ENCODE results near the gene ZNF732.

The ZNF732 gene

DNA sequence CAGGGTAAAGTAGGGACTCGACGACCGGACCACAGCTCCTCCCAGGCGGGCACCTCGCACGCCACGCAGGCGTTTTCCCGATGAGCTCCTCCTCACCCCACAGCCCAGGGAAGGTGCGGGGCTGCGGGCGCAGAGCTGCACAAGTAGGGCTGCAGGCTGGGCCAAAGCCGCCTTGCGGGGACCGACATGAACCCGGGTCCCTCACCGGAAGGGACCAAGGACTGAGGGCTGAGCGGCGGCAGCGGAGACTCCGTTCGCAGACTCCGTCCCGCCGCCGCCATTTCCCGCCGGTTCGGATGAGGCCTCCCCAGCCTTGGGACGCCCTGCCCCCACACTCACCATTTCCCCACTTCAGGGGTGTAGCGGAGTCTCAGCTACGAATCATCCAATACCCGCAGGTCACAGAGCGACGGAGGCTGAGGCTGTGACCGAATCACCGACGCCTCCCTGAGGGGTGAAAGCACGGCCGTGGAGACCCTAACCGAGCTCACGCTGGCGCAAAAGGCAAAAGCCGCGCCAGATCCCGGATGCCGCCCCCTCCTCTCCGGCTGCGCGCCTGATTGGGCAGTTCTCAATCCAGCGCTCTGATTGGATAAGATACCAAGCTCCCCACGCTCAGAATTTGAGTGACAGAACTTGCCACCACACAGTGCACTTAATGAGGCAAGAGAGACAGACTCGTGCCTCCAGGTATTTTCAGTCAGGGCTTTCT, at the start of gene ZNF732:
ZNF732 (minus strand) TSS at position 506 of the 712 bp plus-strand sequence; CDS start at position 342, 164 bp downstream.
- no peaks in the 10 kb centered on the region for H3K36me3 ChIP-seq (ENCODE audit: control insufficient read depth in 1 of 2, insufficient read depth in 2 of 2, low read length in 2 of 2)
- peaks cover 0 to 8% of the 10 kb centered on the region in 2 donors for H3K9me3 ChIP-seq (ENCODE audit: control insufficient read depth in 1 of 2, low read length in 2 of 2)
- H3K4me1 ChIP-seq (ENCODE audit: control insufficient read depth in 1 of 2, insufficient read depth in 2 of 2, low read length in 2 of 2) = peaks cover 0 to 6% of the 10 kb centered on the region in 2 donors
- peak within 1 kb of the TSS; percentile 30 to 76 for H3K4me3 ChIP-seq (ENCODE audit: low read depth in 1 of 2, low read length in 2 of 2)
- peaks cover 3% of the 10 kb centered on the region for H3K27me3 ChIP-seq (ENCODE audit: low read depth, low read length)
- no peak within 1 kb of the TSS for H3K27ac ChIP-seq (ENCODE audit: low read length)

DNA sequence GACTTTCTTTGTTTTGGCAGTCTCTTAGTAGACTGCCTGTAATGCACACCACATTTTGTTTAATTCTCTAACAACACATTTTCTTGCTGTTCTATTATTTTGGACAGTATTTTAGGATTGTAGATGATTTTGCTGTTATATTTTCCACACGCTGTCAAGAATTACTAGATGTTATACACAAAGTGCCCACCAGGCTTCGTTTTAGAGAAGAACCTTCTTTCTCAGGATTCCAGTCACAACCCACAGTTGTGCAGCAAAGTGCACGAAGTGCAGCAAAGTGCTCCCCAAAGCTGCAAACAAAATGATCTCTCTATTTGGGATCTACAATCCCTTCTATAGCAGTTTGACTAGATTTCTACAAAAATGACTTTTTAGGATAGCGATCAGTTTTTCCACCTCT, 34.7 kb upstream of the ZNF732 start:
- no peak overlapping the region for H3K27ac ChIP-seq (ENCODE audit: low read length)
- H3K4me1 ChIP-seq (ENCODE audit: control insufficient read depth in 1 of 2, insufficient read depth in 2 of 2, low read length in 2 of 2) = peaks cover 3 to 18% of the 10 kb centered on the region in 2 donors
- no peaks in the 10 kb centered on the region for H3K27me3 ChIP-seq (ENCODE audit: low read depth, low read length)
- no peak overlapping the region for H3K4me3 ChIP-seq (ENCODE audit: low read depth in 1 of 2, low read length in 2 of 2)
- H3K9me3 ChIP-seq (ENCODE audit: control insufficient read depth in 1 of 2, low read length in 2 of 2) = peaks cover 0 to 20% of the 10 kb centered on the region in 2 donors
- peaks cover 6 to 13% of the 10 kb centered on the region in 2 donors for H3K36me3 ChIP-seq (ENCODE audit: control insufficient read depth in 1 of 2, insufficient read depth in 2 of 2, low read length in 2 of 2)

DNA sequence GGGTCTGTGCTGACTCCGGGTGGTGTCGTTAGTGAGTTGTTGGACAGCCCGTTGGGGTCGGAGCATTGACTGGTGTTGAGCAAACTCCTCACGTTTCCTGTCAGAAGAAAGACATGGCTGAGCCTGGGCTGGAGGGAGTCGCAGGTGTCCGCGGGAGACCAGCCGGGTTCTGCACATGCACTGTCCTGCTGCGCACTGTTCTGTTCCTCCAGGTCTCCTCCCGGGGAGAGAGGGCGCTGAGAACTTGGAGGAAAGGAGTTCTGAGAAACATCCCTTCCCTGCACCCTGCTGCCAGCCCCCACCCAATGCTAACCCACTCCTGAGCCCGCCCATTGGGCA, 33.5 kb upstream of the ZNF732 start:
- Histone ChIP-seq H3K27me3 (ENCODE audit: low read depth, low read length) (no peaks in the 10 kb centered on the region), H3K36me3 (ENCODE audit: control insufficient read depth in 1 of 2, insufficient read depth in 2 of 2, low read length in 2 of 2) (peaks cover under 1% of the 10 kb centered on the region in 2 donors), H3K9me3 (ENCODE audit: control insufficient read depth in 1 of 2, low read length in 2 of 2) (peaks cover 0 to 18% of the 10 kb centered on the region in 2 donors), H3K27ac (ENCODE audit: low read length) (no peak overlapping the region), H3K4me3 (ENCODE audit: low read depth in 1 of 2, low read length in 2 of 2) (peak overlapping the region; percentile 83 to 92), H3K4me1 (ENCODE audit: control insufficient read depth in 1 of 2, insufficient read depth in 2 of 2, low read length in 2 of 2) (peaks cover 3 to 18% of the 10 kb centered on the region in 2 donors)

DNA sequence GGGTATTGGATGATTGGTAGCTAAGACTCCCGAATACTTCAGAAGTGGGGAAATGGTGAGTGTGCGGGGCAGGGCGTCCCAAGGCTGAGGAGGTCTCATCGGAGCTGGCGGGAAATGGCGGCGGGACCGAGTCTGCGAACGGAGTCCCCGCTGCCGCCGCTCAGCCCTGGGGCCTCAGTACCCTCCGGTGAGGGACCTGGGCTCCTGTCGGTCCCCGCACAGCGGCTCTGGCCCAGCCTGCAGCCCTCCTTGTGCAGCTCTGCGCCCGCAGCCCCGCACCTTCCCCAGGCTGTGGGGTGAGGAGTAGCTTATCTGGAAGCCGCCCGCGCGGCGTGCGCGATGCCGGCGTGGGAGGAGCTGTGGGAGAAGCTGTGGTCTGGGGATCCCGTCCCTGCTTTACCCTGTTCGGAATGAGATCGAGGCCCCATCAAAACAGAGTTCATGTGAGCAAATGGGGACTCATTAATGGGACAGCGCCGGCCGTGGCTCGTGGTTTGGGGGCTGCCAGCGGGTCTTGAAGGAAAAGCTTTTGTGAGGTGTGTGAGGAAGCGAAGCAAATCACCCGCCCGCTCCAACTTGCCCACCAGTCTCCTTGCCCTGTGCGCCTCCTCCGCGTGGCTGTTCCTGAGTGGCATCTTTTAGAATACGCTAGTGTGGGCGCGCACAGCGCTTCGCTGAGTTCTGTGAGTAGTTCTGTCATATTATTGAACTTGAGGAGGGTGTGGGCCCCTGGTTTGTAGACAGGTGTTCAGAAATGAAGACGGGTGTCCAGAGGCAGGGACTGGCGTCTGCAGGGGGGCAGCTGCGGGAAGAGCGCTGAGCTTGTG, 32.9 kb upstream of the ZNF732 start:
- Histone ChIP-seq H3K4me3 (ENCODE audit: low read depth in 1 of 2, low read length in 2 of 2) (peak overlapping the region; percentile 83 to 92), H3K36me3 (ENCODE audit: control insufficient read depth in 1 of 2, insufficient read depth in 2 of 2, low read length in 2 of 2) (no peaks in the 10 kb centered on the region), H3K27ac (ENCODE audit: low read length) (peak overlapping the region; percentile 91), H3K9me3 (ENCODE audit: control insufficient read depth in 1 of 2, low read length in 2 of 2) (peaks cover 0 to 18% of the 10 kb centered on the region in 2 donors), H3K27me3 (ENCODE audit: low read depth, low read length) (no peaks in the 10 kb centered on the region), H3K4me1 (ENCODE audit: control insufficient read depth in 1 of 2, insufficient read depth in 2 of 2, low read length in 2 of 2) (peaks cover 3 to 18% of the 10 kb centered on the region in 2 donors)

DNA sequence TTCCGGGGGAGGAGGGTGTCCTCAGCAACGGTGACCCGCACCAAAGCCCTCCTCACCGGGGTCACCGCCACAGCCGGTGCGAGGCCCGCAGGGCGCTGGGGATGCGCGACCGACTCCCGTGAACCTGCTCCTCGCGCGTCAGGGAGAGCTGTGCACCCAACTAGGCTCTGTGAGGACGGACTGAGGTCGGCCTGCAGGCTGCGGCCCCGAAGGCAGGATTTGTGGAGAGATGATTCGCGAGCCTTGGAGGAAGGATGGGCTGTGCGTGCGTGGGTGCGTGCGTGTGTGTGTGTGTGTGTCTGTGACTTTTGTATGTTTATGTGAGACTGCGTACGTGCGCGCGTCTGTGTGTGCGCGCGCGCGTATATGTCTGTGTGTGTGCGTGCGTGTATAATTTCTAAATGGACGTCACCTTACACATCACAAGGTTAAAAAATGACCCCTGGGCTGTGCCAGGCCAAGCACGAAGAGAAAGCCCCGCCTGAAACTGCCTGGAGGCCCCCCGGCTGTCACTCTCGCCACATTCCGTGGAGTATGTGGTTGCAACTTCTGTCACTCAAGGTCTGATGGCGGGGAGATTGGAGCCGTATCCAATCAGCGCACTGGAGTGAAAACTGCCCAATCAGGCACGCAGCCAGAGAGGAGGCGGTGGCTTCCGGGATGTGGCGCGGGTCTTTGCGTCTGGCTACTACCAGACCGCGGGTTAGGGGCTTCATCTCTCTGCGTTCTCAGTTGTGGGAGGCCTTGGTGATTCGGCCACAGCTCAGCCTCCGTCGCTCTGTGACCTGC, 32.1 kb upstream of the ZNF732 start, which contains the start of gene ZNF141:
ZNF141 (plus strand) TSS at position 672 of the 789 bp plus-strand sequence. CDS start 170 bp downstream, outside the sequence.
- Histone ChIP-seq H3K27ac (ENCODE audit: low read length) (peak within 1 kb of the TSS; percentile 91), H3K36me3 (ENCODE audit: control insufficient read depth in 1 of 2, insufficient read depth in 2 of 2, low read length in 2 of 2) (no peaks in the 10 kb centered on the region), H3K9me3 (ENCODE audit: control insufficient read depth in 1 of 2, low read length in 2 of 2) (peaks cover 0 to 16% of the 10 kb centered on the region in 2 donors), H3K4me1 (ENCODE audit: control insufficient read depth in 1 of 2, insufficient read depth in 2 of 2, low read length in 2 of 2) (peaks cover 3 to 18% of the 10 kb centered on the region in 2 donors), H3K27me3 (ENCODE audit: low read depth, low read length) (no peaks in the 10 kb centered on the region), H3K4me3 (ENCODE audit: low read depth in 1 of 2, low read length in 2 of 2) (peak within 1 kb of the TSS; percentile 83 to 92)

DNA sequence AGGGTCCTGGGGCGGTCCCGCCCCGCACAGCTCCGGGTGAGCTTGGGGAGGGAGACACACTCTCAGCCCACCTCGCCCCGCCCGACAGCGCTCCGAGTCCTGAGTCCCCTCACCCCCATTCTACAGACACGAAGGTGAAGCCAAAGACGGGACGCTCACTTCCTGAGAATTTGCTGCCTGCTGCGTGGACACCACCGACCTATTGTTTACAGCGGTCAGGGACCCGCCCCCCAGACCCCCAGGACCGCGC, 31.5 kb upstream of the ZNF732 start:
- Histone ChIP-seq H3K4me3 (ENCODE audit: low read depth in 1 of 2, low read length in 2 of 2) (peak overlapping the region; percentile 83 to 92), H3K4me1 (ENCODE audit: control insufficient read depth in 1 of 2, insufficient read depth in 2 of 2, low read length in 2 of 2) (peaks cover 3 to 18% of the 10 kb centered on the region in 2 donors), H3K36me3 (ENCODE audit: control insufficient read depth in 1 of 2, insufficient read depth in 2 of 2, low read length in 2 of 2) (no peaks in the 10 kb centered on the region), H3K27ac (ENCODE audit: low read length) (peak overlapping the region; percentile 91), H3K27me3 (ENCODE audit: low read depth, low read length) (no peaks in the 10 kb centered on the region), H3K9me3 (ENCODE audit: control insufficient read depth in 1 of 2, low read length in 2 of 2) (peaks cover 0 to 11% of the 10 kb centered on the region in 2 donors)

DNA sequence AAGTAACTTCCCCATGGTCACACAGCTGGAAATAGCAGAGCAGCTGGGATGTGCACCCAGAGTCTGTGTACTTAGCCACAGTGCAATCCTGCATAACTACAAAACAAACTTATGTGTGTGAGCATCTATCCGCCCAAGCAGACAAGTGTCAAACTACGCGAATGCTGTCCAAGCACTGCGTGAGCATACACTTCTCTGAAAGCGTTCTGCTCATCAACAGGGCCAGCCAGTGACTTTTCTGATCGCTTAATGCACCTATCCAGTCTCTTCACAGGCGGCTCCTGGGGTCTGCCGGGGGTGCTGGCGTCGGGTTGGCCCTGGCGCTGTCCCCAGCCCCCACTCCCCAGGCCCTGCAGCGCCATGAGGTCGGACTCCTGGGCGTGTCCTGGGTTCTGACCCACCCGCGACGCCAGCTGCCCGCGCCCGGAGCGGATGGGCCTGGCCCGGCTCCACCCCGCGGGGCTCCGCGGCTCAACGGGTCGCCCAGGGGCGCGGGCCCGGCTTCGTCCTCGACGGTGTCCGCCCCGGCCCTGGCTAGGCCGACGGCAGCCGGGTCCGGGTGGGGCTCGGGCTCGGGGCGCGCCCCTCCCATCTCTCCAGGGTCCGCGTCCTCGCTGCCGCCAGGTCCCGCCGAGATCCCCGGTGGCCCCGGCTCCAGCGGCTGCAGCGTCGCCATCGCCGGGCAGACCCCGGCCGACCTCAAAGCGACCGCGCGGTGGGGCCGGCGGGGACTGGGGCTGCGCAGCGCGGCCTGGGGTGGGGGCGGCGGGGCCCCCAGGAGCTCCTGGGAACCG, 31.0 kb upstream of the ZNF732 start:
- peaks cover 3 to 18% of the 10 kb centered on the region in 2 donors for H3K4me1 ChIP-seq (ENCODE audit: control insufficient read depth in 1 of 2, insufficient read depth in 2 of 2, low read length in 2 of 2)
- H3K36me3 ChIP-seq (ENCODE audit: control insufficient read depth in 1 of 2, insufficient read depth in 2 of 2, low read length in 2 of 2) = no peaks in the 10 kb centered on the region
- H3K4me3 ChIP-seq (ENCODE audit: low read depth in 1 of 2, low read length in 2 of 2) = peak overlapping the region; percentile 83 to 92
- H3K27me3 ChIP-seq (ENCODE audit: low read depth, low read length) = no peaks in the 10 kb centered on the region
- H3K9me3 ChIP-seq (ENCODE audit: control insufficient read depth in 1 of 2, low read length in 2 of 2) = peaks cover 0 to 10% of the 10 kb centered on the region in 2 donors
- H3K27ac ChIP-seq (ENCODE audit: low read length) = no peak overlapping the region

DNA sequence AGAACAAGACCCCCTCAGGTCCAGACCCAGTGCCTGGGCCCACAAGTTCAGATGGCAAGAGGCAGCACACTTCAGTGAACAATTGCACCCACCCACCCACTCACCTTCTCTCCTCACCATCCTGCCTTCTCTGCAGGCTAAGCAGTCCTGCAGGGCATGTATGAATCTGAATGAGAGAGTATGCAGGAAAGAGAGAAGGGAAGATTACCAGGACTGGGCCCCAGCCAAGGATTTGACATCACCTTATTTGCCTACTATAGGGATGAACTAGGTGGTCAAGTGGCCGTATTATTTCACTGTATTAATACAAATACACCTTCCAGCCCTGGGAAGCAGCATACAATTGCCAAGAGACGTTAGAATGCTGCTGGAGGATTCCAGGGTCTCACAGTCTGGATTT, 30.2 kb upstream of the ZNF732 start:
- H3K27ac ChIP-seq (ENCODE audit: low read length) = no peak overlapping the region

DNA sequence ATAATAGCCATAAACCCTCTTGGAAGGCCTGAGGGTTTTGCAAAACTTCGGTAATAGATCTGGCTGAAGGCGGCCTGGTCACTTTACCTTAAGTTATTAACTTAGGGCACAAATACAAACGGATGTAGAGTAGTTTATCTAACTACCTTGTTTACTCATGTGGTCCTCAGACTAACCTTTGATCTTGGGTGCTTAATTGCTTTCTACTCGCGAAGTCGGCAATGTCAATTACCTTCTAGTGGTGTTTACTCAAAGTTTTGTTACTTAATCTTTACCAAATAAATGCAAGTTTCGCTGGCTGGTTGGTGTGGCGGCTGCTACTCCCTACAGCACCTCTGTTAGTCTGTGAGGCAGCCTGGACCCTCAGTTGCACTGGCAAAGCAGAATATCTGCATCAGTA, 23.5 kb upstream of the ZNF732 start:
- no peak overlapping the region for H3K27ac ChIP-seq (ENCODE audit: low read length)
- peaks cover 0 to 8% of the 10 kb centered on the region in 2 donors for H3K9me3 ChIP-seq (ENCODE audit: control insufficient read depth in 1 of 2, low read length in 2 of 2)
- H3K36me3 ChIP-seq (ENCODE audit: control insufficient read depth in 1 of 2, insufficient read depth in 2 of 2, low read length in 2 of 2) = peaks cover 0 to 5% of the 10 kb centered on the region in 2 donors
- H3K4me1 ChIP-seq (ENCODE audit: control insufficient read depth in 1 of 2, insufficient read depth in 2 of 2, low read length in 2 of 2) = no peaks in the 10 kb centered on the region
- H3K27me3 ChIP-seq (ENCODE audit: low read depth, low read length) = no peaks in the 10 kb centered on the region
- H3K4me3 ChIP-seq (ENCODE audit: low read depth in 1 of 2, low read length in 2 of 2) = no peak overlapping the region

More for the DNA sequence above, 30.2 kb upstream of the ZNF732 start:
- Histone ChIP-seq H3K4me1 (ENCODE audit: control insufficient read depth in 1 of 2, insufficient read depth in 2 of 2, low read length in 2 of 2) (peaks cover 3 to 18% of the 10 kb centered on the region in 2 donors), H3K36me3 (ENCODE audit: control insufficient read depth in 1 of 2, insufficient read depth in 2 of 2, low read length in 2 of 2) (no peaks in the 10 kb centered on the region), H3K27me3 (ENCODE audit: low read depth, low read length) (no peaks in the 10 kb centered on the region), H3K4me3 (ENCODE audit: low read depth in 1 of 2, low read length in 2 of 2) (no peak overlapping the region), H3K9me3 (ENCODE audit: control insufficient read depth in 1 of 2, low read length in 2 of 2) (peaks cover 0 to 7% of the 10 kb centered on the region in 2 donors)

DNA sequence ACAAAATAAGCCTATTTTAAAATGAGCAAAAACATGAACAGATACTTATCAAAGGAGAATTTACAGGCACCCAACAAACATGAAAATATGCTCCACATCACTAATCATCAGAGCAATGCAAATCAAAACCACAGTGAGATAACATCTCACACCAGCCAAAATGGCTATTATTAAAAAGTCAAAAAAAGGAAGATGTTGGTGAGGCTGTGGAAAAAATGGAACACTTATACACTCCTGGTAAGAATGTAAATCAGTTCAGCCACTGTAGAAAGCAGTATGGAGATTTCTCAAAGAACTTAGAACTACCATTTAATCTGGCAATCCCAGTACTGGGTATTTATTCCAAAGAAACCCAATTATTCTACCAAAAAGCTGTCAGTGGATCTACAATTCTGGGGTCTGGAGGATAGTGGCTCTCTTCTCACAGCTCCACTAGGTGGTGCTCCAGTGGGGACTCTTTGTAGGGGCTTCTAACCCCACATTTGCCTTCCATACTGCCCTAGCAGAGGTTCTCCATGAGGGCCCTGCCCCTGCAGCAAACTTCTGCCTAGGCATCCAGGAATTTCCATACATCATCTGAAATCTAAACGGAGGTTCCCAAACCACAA, 9.1 kb upstream of the ZNF732 start:
- Histone ChIP-seq H3K27me3 (ENCODE audit: low read depth, low read length) (no peaks in the 10 kb centered on the region), H3K27ac (ENCODE audit: low read length) (no peak overlapping the region), H3K36me3 (ENCODE audit: control insufficient read depth in 1 of 2, insufficient read depth in 2 of 2, low read length in 2 of 2) (no peaks in the 10 kb centered on the region), H3K9me3 (ENCODE audit: control insufficient read depth in 1 of 2, low read length in 2 of 2) (peaks cover 0 to 4% of the 10 kb centered on the region in 2 donors), H3K4me3 (ENCODE audit: low read depth in 1 of 2, low read length in 2 of 2) (no peak overlapping the region), H3K4me1 (ENCODE audit: control insufficient read depth in 1 of 2, insufficient read depth in 2 of 2, low read length in 2 of 2) (no peaks in the 10 kb centered on the region)

Measured in muscle layer of duodenum (tissue), 2 donors.